ENCODE results near the gene SLC8A1.

The SLC8A1 gene

DNA sequence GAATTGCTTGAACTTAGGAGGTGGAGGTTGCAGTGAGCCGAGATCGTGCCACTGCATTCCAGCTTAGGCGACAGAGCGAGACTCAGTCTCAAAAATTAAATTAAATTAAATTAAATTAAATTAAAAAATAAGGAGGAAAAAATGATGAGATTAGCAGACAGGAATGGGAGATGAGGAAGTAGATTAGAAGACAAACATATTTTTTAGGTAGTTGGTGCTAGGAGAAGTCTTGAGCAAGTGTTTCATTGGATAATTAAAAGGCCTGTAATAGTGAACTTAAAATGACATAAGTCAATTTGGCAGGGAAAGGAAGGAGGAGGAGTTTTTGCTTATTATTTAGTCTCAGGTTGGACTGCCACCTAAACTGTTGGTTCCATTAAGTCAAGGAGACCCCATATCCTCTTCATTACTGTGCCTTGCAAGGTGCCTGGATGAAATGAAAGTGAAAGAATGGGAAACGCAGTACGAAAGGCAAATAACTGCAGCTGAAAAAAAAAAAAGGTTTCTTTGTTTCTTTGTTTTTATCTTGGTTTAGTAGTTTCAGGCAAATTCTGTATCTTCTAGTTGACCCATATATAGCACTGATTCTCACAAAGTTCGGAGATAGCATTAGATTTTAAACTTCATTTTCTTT, 162.0 kb downstream of the SLC8A1 start:
- no peak for TF ChIP-seq EZH2 (IDR thresholded peaks at IDR 0.05; ENCODE audit: borderline replicate concordance, low read depth, low read length, severe bottlenecking)
- TF ChIP-seq, protein P1, sequence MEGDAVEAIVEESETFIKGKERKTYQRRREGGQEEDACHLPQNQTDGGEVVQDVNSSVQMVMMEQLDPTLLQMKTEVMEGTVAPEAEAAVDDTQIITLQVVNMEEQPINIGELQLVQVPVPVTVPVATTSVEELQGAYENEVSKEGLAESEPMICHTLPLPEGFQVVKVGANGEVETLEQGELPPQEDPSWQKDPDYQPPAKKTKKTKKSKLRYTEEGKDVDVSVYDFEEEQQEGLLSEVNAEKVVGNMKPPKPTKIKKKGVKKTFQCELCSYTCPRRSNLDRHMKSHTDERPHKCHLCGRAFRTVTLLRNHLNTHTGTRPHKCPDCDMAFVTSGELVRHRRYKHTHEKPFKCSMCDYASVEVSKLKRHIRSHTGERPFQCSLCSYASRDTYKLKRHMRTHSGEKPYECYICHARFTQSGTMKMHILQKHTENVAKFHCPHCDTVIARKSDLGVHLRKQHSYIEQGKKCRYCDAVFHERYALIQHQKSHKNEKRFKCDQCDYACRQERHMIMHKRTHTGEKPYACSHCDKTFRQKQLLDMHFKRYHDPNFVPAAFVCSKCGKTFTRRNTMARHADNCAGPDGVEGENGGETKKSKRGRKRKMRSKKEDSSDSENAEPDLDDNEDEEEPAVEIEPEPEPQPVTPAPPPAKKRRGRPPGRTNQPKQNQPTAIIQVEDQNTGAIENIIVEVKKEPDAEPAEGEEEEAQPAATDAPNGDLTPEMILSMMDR (IDR thresholded peaks at IDR 0.05; ENCODE audit: borderline replicate concordance, extremely low read depth, low read length, poor library complexity, severe bottlenecking), result no peak
- no peak overlapping the region for H3K4me3 ChIP-seq (ENCODE audit: low read depth in 1 of 2, low read length in 2 of 2)
- no peak overlapping the region for H3K9ac ChIP-seq (ENCODE audit: low read depth, low read length)
- no peak overlapping the region for H2AFZ ChIP-seq (ENCODE audit: low read depth, low read length)
- H3K4me1 ChIP-seq (ENCODE audit: insufficient read depth, low read length), result peaks cover 9% of the 10 kb centered on the region
- ATAC-seq (ENCODE audit: insufficient read depth, low read depth) (peak; percentile 48; the same call in 1 of the 3 replicates), DNase-seq (no peak)
- H4K20me1 ChIP-seq (ENCODE audit: insufficient read depth, low read length), result no peaks in the 10 kb centered on the region
- H3K4me2 ChIP-seq (ENCODE audit: insufficient read depth, low read length), result no peak overlapping the region
- H3K36me3 ChIP-seq (ENCODE audit: insufficient read depth, low read length), result no peaks in the 10 kb centered on the region
- no peaks in the 10 kb centered on the region for H3K9me3 ChIP-seq (ENCODE audit: insufficient read depth, low read length, severe bottlenecking)
- no peaks in the 10 kb centered on the region for H3K27me3 ChIP-seq (ENCODE audit: insufficient read depth, low read length, poor library complexity)
- H3K27ac ChIP-seq (ENCODE audit: low read length), result no peak overlapping the region
- no peaks in the 10 kb centered on the region for H3K79me2 ChIP-seq (ENCODE audit: insufficient read depth, low read length)

DNA sequence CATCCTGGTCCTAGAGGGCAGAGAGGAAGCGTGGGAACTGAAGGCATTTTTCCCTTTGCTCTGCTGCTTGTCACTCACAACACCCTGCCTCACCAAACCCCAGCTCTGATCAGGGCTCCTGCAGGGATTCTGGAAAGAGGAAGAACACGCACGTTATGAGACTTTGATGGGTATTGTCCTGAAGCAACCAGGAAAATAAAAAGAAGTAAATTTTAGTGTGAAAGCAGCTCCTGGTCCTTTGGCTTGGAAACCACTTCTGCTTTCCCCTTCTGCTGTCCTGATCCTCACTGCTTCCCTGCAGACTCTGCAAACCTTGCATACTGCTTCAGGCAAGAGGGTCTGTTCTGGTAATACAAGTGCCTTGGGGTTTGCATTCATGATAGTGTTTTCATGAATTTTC, 164.1 kb downstream of the SLC8A1 start:
- H3K4me1 ChIP-seq (ENCODE audit: insufficient read depth, low read length), result peaks cover 9% of the 10 kb centered on the region
- H3K36me3 ChIP-seq (ENCODE audit: insufficient read depth, low read length), result no peaks in the 10 kb centered on the region
- H4K20me1 ChIP-seq (ENCODE audit: insufficient read depth, low read length), result no peaks in the 10 kb centered on the region
- ATAC-seq (ENCODE audit: insufficient read depth, low read depth) (no peak), DNase-seq (no peak)
- H3K4me3 ChIP-seq (ENCODE audit: low read depth in 1 of 2, low read length in 2 of 2), result no peak overlapping the region
- no peak for TF ChIP-seq EZH2 (IDR thresholded peaks at IDR 0.05; ENCODE audit: borderline replicate concordance, low read depth, low read length, severe bottlenecking)
- no peak overlapping the region for H3K9ac ChIP-seq (ENCODE audit: low read depth, low read length)
- no peak overlapping the region for H2AFZ ChIP-seq (ENCODE audit: low read depth, low read length)
- no peak overlapping the region for H3K27ac ChIP-seq (ENCODE audit: low read length)
- no peaks in the 10 kb centered on the region for H3K9me3 ChIP-seq (ENCODE audit: insufficient read depth, low read length, severe bottlenecking)
- H3K27me3 ChIP-seq (ENCODE audit: insufficient read depth, low read length, poor library complexity), result no peaks in the 10 kb centered on the region
- H3K4me2 ChIP-seq (ENCODE audit: insufficient read depth, low read length), result no peak overlapping the region
- H3K79me2 ChIP-seq (ENCODE audit: insufficient read depth, low read length), result no peaks in the 10 kb centered on the region

DNA sequence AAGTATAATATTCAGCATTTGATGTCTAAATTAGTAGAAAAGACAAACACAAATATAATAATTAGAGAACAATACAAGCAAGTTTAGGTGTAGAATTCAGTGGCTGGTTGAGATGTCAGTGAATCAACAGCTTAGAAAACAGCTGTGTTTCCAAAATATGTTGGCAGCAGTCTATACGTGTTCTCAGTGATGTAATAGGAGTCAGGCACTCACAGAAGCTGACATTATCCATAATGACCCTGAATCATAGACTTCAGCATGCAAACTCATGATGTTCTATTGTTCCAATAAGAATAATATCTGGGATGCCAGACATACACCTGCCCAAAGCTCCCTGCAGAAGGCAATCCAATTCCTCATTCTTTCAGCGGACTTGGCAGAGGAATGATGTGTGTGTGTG, 164.7 kb downstream of the SLC8A1 start:
- H2AFZ ChIP-seq (ENCODE audit: low read depth, low read length), result no peak overlapping the region
- no peak overlapping the region for H3K9ac ChIP-seq (ENCODE audit: low read depth, low read length)
- no peaks in the 10 kb centered on the region for H4K20me1 ChIP-seq (ENCODE audit: insufficient read depth, low read length)
- no peak overlapping the region for H3K4me2 ChIP-seq (ENCODE audit: insufficient read depth, low read length)
- ATAC-seq (ENCODE audit: insufficient read depth, low read depth) (no peak), DNase-seq (no peak)
- H3K4me3 ChIP-seq (ENCODE audit: low read depth in 1 of 2, low read length in 2 of 2), result no peak overlapping the region
- no peaks in the 10 kb centered on the region for H3K79me2 ChIP-seq (ENCODE audit: insufficient read depth, low read length)
- no peaks in the 10 kb centered on the region for H3K9me3 ChIP-seq (ENCODE audit: insufficient read depth, low read length, severe bottlenecking)
- no peak overlapping the region for H3K27ac ChIP-seq (ENCODE audit: low read length)
- H3K4me1 ChIP-seq (ENCODE audit: insufficient read depth, low read length), result peaks cover 9% of the 10 kb centered on the region
- TF ChIP-seq, protein P1 (IDR thresholded peaks at IDR 0.05; ENCODE audit: borderline replicate concordance, extremely low read depth, low read length, poor library complexity, severe bottlenecking), result no peak
- no peak for TF ChIP-seq EZH2 (IDR thresholded peaks at IDR 0.05; ENCODE audit: borderline replicate concordance, low read depth, low read length, severe bottlenecking)
- H3K27me3 ChIP-seq (ENCODE audit: insufficient read depth, low read length, poor library complexity), result no peaks in the 10 kb centered on the region
- H3K36me3 ChIP-seq (ENCODE audit: insufficient read depth, low read length), result no peaks in the 10 kb centered on the region

DNA sequence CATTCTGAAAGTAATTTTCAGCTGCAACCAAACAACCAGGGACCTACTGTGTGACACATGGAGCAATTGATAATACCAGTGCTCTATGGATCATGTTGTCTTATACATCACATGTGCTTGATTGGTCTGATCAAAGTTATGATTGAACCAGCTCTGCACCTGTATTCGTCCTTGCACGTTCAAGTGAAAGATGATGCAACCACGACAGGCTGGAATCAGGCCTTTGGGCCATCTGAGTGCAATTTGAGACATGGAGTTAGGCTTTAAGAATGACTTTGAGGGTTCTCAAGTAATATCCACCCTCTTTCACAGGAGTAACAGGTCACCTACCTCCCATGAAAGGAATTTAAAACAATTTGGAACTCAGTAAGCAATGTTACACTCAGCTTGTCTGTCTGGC, 165.2 kb downstream of the SLC8A1 start:
- H3K27ac ChIP-seq (ENCODE audit: low read length), result no peak overlapping the region

More for the DNA sequence above, 165.2 kb downstream of the SLC8A1 start:
- Histone ChIP-seq H3K9ac (ENCODE audit: low read depth, low read length) (no peak overlapping the region), H3K36me3 (ENCODE audit: insufficient read depth, low read length) (no peaks in the 10 kb centered on the region), H3K27me3 (ENCODE audit: insufficient read depth, low read length, poor library complexity) (no peaks in the 10 kb centered on the region), H3K79me2 (ENCODE audit: insufficient read depth, low read length) (no peaks in the 10 kb centered on the region), H3K4me1 (ENCODE audit: insufficient read depth, low read length) (peaks cover 9% of the 10 kb centered on the region), H3K9me3 (ENCODE audit: insufficient read depth, low read length, severe bottlenecking) (no peaks in the 10 kb centered on the region), H3K4me2 (ENCODE audit: insufficient read depth, low read length) (no peak overlapping the region), H4K20me1 (ENCODE audit: insufficient read depth, low read length) (no peaks in the 10 kb centered on the region), H2AFZ (ENCODE audit: low read depth, low read length) (no peak overlapping the region), H3K4me3 (ENCODE audit: low read depth in 1 of 2, low read length in 2 of 2) (no peak overlapping the region)
- TF ChIP-seq, protein P1 (IDR thresholded peaks at IDR 0.05; ENCODE audit: borderline replicate concordance, extremely low read depth, low read length, poor library complexity, severe bottlenecking), result no peak
- TF ChIP-seq EZH2 (IDR thresholded peaks at IDR 0.05; ENCODE audit: borderline replicate concordance, low read depth, low read length, severe bottlenecking), result no peak
- ATAC-seq (ENCODE audit: insufficient read depth, low read depth) (no peak), DNase-seq (no peak)
